Astrocyte (in vitro differentiated cells and primary cell): ENCODE measurements around the gene GUCY2D. TPM values are rescaled to one million over a fixed set of nuclear protein-coding genes. Genes with fewer than 3 reads are reported as not detected.

ENCODE experiments used
- DNase-seq: peaks from one replicate; pipeline ENCODE4 v3.0.0-alpha.2; 2010; ENCODE audit warnings: low read depth
- FAIRE-seq: peaks from 2 replicates; lab custom pipeline; 2011; peaks lifted over from hg19 to GRCh38; lab: Jason Lieb, UNC
- H2AFZ ChIP-seq: 2 replicates; pipeline ENCODE4 v1.6.0; 2012; ENCODE audit warnings: low read depth, low read length, inconsistent platforms
- H3K27ac ChIP-seq: 2 replicates; pipeline ENCODE4 v1.5.1; 2011; ENCODE audit warnings: low read depth, low read length, inconsistent platforms
- H3K27me3 ChIP-seq: 2 replicates; pipeline ENCODE4 v1.6.0; 2011; ENCODE audit warnings: low read length, inconsistent platforms; ENCODE audit not compliant: insufficient read depth
- H3K36me3 ChIP-seq: 2 replicates; pipeline ENCODE4 v1.5.1; 2011; ENCODE audit warnings: low read length, inconsistent platforms; ENCODE audit not compliant: insufficient read depth
- H3K4me1 ChIP-seq: 2 replicates; pipeline ENCODE4 v1.5.1; 2011; ENCODE audit warnings: low read length, inconsistent platforms; ENCODE audit not compliant: insufficient read depth
- H3K4me2 ChIP-seq: 2 replicates; pipeline ENCODE4 v1.6.0; 2012; ENCODE audit warnings: low read length, inconsistent platforms
- H3K4me3 ChIP-seq: 2 replicates; pipeline ENCODE4 v1.5.1; 2011; ENCODE audit warnings: low read depth, mild to moderate bottlenecking, low read length, inconsistent platforms; ENCODE audit not compliant: insufficient read depth
- H3K79me2 ChIP-seq: 2 replicates; pipeline ENCODE4 v1.6.0; 2012; ENCODE audit warnings: mild to moderate bottlenecking, low read length, inconsistent platforms; ENCODE audit not compliant: insufficient read depth
- H3K9ac ChIP-seq: 2 replicates; pipeline ENCODE4 v1.6.0; 2012; ENCODE audit warnings: mild to moderate bottlenecking, low read length, inconsistent platforms
- H3K9me3 ChIP-seq: 2 replicates; pipeline ENCODE4 v1.5.1; 2012; ENCODE audit warnings: low read depth, mild to moderate bottlenecking, low read length, inconsistent platforms; ENCODE audit not compliant: insufficient read depth
- H4K20me1 ChIP-seq: 2 replicates; pipeline ENCODE4 v1.6.0; 2012; ENCODE audit warnings: low read length, inconsistent platforms; ENCODE audit not compliant: insufficient read depth
- H3K27ac Mint-ChIP-seq: one replicate; pipeline ENCODE4 v1.8.0; 2021; ENCODE audit warnings: mild to moderate bottlenecking, mixed read lengths; ENCODE audit not compliant: unreplicated experiment
- H3K27me3 Mint-ChIP-seq: one replicate; pipeline ENCODE4 v1.8.0; 2021; ENCODE audit warnings: low read depth, mixed read lengths; ENCODE audit not compliant: unreplicated experiment
- H3K36me3 Mint-ChIP-seq: one replicate; pipeline ENCODE4 v1.8.0; 2021; ENCODE audit warnings: low read depth, mixed read lengths; ENCODE audit not compliant: unreplicated experiment
- H3K4me1 Mint-ChIP-seq: one replicate; pipeline ENCODE4 v1.8.0; 2021; ENCODE audit warnings: low read depth, mixed read lengths; ENCODE audit not compliant: unreplicated experiment
- H3K4me3 Mint-ChIP-seq: one replicate; pipeline ENCODE4 v1.8.0; 2021; ENCODE audit warnings: mild to moderate bottlenecking, moderate library complexity, mixed read lengths; ENCODE audit not compliant: unreplicated experiment
- H3K9me3 Mint-ChIP-seq: one replicate; pipeline ENCODE4 v1.8.0; 2021; ENCODE audit warnings: mild to moderate bottlenecking, mixed read lengths; ENCODE audit not compliant: unreplicated experiment
- CTCF ChIP-seq: IDR thresholded peaks from 2 replicates; pipeline ENCODE4 v1.5.1; 2011; ENCODE audit warnings: low read depth, mild to moderate bottlenecking, inconsistent platforms, low read length, moderate library complexity; ENCODE audit not compliant: insufficient read depth
- EZH2 ChIP-seq: IDR thresholded peaks from 2 replicates; pipeline ENCODE4 v1.6.1; 2012; ENCODE audit warnings: mild to moderate bottlenecking, low read length, inconsistent platforms; ENCODE audit not compliant: insufficient read depth
- total RNA-seq: library from RNA; stranded (reverse); gene quantifications from 2 replicates; pipeline ENCODE4 v1.2.1, GENCODE V29; 2021

Gene GUCY2D
- total RNA-seq, 1 donor from 2014 or later = not detected

- Histone ChIP-seq H3K4me3 (no peak overlapping the region), H3K79me2 (no peaks in the 10 kb centered on the region), H3K4me2 (no peak overlapping the region), H3K27me3 (peaks cover 16% of the 10 kb centered on the region), H4K20me1 (no peaks in the 10 kb centered on the region), H3K36me3 (no peaks in the 10 kb centered on the region), H3K4me1 (peaks cover 9% of the 10 kb centered on the region), H3K27ac (no peak overlapping the region), H3K9ac (no peak overlapping the region), H3K9me3 (no peaks in the 10 kb centered on the region), H2AFZ (no peak overlapping the region)
- FAIRE-seq (no peak), DNase-seq (no peak)
- peaks cover 8% of the 10 kb centered on the region for H3K4me1 Mint-ChIP-seq
- H3K4me3 Mint-ChIP-seq = no peak overlapping the region
- H3K9me3 Mint-ChIP-seq = peaks cover 2% of the 10 kb centered on the region
- H3K27ac Mint-ChIP-seq = no peak overlapping the region
- no peaks in the 10 kb centered on the region for H3K36me3 Mint-ChIP-seq
- TF ChIP-seq CTCF (no peak), EZH2 (no peak)
- peaks cover 32% of the 10 kb centered on the region for H3K27me3 Mint-ChIP-seq
Measured at GRCh38 chr17:8052256-8053252, 50.1 kb downstream of the GUCY2D start.

GRCh38 chr17:8053600-8053999 is 51.2 kb downstream of the GUCY2D start:
- Histone ChIP-seq H2AFZ (no peak overlapping the region), H3K4me2 (no peak overlapping the region), H3K27me3 (peaks cover 19% of the 10 kb centered on the region), H4K20me1 (no peaks in the 10 kb centered on the region), H3K36me3 (no peaks in the 10 kb centered on the region), H3K9ac (no peak overlapping the region), H3K4me3 (no peak overlapping the region), H3K4me1 (peaks cover 9% of the 10 kb centered on the region), H3K9me3 (no peaks in the 10 kb centered on the region), H3K27ac (no peak overlapping the region), H3K79me2 (no peaks in the 10 kb centered on the region)
- Mint-ChIP-seq H3K4me3 (no peak overlapping the region), H3K27ac (no peak overlapping the region), H3K27me3 (peaks cover 29% of the 10 kb centered on the region), H3K9me3 (peaks cover 2% of the 10 kb centered on the region), H3K36me3 (no peaks in the 10 kb centered on the region), H3K4me1 (peaks cover 9% of the 10 kb centered on the region)
- TF ChIP-seq EZH2 (no peak), CTCF (no peak)
- DNase-seq (no peak), FAIRE-seq (no peak)

- no peaks in the 10 kb centered on the region for H3K36me3 ChIP-seq
- no peak for TF ChIP-seq EZH2
- H3K4me2 ChIP-seq = no peak overlapping the region
- H4K20me1 ChIP-seq = no peaks in the 10 kb centered on the region
- FAIRE-seq (no peak), DNase-seq (no peak)
- H3K27me3 Mint-ChIP-seq = peaks cover 33% of the 10 kb centered on the region
- no peak overlapping the region for H3K4me3 Mint-ChIP-seq
- no peak overlapping the region for H2AFZ ChIP-seq
- no peak overlapping the region for H3K9ac ChIP-seq
- no peak overlapping the region for H3K4me3 ChIP-seq
- no peaks in the 10 kb centered on the region for H3K36me3 Mint-ChIP-seq
- no peak overlapping the region for H3K27ac ChIP-seq
- peaks cover 2% of the 10 kb centered on the region for H3K9me3 Mint-ChIP-seq
- H3K9me3 ChIP-seq = no peaks in the 10 kb centered on the region
- peaks cover 9% of the 10 kb centered on the region for H3K4me1 ChIP-seq
- peaks cover 38% of the 10 kb centered on the region for H3K27me3 ChIP-seq
- H3K79me2 ChIP-seq = no peaks in the 10 kb centered on the region
- H3K27ac Mint-ChIP-seq = peak overlapping the region; percentile 21
- H3K4me1 Mint-ChIP-seq = peaks cover 9% of the 10 kb centered on the region
Measured at GRCh38 chr17:8055851-8056231, 53.4 kb downstream of the GUCY2D start.
